Activated CD4-positive, CD25-positive, alpha-beta regulatory T cell (primary cell): ENCODE measurements around the gene TRIM10.

ENCODE experiments used
- DNase-seq, 4 experiments: peaks; one replicate each; lab custom pipeline; 2025; lab: John Stamatoyannopoulos, UW

TRIM10 gene, protein sequence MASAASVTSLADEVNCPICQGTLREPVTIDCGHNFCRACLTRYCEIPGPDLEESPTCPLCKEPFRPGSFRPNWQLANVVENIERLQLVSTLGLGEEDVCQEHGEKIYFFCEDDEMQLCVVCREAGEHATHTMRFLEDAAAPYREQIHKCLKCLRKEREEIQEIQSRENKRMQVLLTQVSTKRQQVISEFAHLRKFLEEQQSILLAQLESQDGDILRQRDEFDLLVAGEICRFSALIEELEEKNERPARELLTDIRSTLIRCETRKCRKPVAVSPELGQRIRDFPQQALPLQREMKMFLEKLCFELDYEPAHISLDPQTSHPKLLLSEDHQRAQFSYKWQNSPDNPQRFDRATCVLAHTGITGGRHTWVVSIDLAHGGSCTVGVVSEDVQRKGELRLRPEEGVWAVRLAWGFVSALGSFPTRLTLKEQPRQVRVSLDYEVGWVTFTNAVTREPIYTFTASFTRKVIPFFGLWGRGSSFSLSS

DNA sequence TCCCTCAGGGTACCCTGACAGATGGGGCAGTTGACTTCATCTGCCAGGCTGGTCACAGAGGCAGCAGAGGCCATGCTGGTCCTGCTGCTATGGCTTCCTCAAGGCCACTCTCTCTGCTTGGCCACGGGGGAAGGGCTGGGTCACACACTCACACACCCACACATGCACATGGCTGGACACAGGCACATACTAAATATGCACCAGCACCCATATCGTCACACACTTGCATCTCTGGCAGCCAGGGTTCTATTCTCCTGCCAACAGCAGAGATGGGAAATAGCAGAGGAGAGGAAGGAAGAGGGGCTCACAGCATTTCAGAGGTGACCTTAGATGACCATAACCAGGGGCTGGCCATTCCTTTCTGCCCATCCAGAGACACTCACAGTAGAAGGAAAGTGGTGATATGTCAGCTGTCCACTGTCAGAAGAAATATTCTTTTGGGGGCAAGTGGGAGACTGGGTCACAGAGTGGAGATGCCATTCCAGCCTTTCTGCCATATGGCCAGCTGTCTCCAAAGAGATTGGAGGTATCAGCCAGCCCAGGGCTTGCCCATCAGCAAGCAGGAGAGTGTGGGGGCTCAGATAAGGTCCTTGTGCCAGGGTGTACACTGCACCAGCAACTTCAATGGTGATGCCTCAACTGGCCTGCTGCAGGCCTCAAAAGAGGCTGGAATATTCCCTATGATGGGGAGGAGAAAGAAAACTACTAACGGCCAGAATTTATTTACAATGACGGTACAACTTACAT lies at the start of gene TRIM10:
TRIM10 (minus strand) TSS at position 427 of the 747 bp plus-strand sequence; CDS start at position 74, 353 bp downstream.
- no peak for DNase-seq

DNA sequence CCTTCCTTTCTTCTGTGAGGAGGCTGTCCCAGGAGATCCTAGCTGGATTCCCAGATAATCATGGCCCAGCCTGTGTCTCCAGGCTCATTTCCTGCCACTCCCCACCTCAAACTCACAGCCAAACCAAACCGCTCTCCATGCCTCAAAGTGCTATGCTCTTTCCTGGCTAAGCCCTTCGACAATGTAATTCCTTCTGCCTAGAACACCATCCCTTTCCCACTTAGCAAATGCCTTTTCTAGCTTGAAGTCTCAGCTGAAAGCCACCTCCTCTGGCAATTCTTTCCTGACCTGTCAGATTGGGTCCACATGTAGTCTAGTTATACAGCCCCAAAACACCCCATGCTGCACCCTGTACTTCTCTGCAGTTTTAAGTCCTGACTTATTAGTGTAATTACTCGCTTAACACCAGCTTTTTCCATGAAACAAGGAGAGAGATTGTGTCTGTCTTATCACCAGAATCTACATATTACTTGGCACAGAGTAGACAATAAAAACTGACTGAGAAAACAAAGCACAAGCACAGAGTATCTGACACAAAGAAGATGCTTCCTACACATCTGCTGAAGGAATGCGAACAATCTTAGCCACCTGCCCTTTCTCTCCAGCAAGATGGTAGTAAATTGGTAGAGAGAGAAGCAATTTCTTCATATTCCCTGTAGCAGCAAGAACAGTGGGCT lies 46.7 kb upstream of the TRIM10 start:
- no peak for DNase-seq

DNA sequence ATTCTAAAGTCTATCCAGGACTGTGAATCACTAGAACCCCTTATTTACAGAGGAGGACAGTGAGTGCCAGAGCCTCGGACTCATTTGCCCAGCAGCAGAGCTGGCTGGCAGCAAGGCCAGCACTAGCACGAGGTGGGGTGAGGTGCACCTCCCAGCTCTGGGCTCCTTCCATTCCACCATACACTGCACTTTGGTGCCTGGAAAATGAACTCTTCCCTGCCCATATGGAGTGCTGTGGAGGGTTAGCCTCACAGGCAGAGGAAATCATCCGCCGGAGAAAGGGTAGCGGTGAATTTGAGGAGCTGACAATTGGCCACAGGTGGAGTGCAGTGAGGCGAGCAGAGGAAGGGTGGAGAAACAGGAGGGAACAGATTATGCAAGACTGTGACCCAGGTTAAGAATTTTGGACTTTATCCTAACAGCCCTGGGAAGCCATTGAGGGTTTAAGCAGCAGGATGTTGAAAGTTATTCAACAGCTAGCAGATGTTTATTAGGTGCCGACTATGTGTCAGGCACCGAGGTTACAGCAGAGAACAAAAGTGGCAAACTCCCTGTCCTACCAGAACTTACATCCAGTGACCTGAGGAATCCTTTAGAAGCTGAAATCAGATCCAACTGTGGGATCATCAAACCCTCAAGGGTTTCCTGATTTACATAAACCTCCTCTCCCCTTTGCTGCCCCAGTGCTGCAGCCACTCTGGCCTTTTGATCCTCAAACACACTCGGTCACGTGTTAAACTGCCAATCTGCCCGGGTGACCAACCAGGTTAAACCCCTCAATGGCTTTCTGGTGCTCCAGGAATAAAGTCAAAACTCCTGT lies 46.0 kb upstream of the TRIM10 start:
- no peak for DNase-seq

DNA sequence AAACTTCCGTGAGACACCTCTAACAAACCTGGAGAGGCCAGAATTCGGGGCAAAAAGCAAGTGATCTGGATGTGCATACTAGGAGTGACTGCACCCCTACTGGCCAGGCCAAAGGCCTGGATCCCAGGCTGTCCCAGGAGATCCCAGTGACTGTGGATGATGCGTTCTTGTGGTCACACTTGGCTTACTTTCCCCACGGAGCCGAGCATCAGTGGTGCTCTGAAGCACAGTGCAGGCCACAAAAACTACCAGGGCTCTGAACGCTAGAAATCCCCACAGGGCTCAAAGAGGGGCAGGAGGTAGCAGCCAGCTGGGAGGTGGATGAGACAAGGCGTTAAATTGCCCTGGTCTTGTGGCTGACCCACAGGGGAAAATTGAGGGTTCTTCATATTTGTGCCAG lies 45.1 kb upstream of the TRIM10 start:
- no peak for DNase-seq

DNA sequence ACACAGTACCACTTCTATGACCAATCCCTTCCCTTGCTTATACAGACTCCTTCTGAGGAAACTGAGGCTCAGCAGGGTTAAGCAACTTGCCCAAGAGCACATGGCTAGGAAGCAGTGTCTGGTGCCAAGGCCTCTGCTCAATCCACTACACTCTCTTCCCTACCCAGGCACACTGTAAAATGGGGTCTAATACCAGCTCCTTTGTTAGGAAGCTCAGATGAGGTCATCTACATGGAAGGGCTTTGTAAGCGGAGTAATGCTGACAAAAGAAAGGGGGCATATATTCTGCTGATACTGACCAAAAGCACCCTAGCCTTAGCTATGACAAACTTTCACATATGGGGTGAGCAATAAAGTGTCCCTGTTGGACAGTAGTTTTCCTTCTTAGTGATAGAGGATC lies 43.1 kb upstream of the TRIM10 start:
- no peak for DNase-seq

DNA sequence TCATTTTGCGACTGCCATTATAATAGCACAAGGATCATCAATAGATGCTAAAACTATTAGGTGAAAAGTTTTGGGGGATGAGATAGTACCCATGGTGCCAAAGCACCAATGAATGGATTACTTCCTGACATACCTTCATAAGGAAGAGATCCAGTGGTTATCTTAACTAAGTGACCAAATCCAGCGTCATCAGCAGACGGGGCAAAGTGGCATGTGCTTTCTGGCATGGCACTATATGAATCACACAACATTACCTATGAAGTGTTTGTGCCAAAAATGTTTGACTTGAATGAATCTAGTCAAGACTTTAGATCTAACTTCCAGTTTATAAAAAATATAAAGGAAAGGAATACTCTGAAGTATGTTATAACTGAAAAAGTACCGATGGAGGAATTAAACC lies 41.4 kb upstream of the TRIM10 start:
- DNase-seq = no peak

DNA sequence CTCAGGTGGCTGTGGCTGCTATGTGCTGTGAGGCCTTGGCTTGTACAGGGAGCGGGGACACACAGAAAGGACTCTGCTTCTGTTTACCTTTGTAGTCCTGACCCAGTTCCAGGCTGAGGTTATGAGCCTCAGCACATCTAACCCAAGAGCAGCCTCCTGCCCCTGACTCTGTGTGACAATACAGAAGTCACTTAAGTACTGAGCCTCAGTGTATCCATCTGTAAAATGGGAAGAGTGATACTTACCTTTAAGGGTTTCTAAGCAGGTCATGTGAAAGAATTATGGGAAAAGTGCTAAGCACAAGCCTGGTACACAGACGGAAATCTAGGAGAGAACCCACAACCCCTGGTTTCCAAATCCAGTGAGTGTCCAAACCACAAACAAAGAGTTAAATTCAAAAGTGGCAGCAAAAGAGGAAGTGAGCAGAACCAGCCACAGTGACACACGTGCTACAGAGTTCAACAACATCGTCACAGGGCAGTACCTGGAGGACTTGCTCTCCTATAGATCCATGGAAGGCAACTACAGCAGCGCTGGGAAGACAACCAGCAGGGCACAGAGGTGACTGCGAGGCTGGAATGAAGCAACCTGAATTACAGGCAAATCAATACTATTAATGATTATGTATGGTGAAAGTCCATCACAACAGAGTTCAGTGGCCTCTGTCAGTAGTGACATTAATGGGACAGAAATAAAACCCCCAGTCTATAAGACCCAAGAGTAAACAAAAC lies 39.7 kb upstream of the TRIM10 start:
- no peak for DNase-seq

DNA sequence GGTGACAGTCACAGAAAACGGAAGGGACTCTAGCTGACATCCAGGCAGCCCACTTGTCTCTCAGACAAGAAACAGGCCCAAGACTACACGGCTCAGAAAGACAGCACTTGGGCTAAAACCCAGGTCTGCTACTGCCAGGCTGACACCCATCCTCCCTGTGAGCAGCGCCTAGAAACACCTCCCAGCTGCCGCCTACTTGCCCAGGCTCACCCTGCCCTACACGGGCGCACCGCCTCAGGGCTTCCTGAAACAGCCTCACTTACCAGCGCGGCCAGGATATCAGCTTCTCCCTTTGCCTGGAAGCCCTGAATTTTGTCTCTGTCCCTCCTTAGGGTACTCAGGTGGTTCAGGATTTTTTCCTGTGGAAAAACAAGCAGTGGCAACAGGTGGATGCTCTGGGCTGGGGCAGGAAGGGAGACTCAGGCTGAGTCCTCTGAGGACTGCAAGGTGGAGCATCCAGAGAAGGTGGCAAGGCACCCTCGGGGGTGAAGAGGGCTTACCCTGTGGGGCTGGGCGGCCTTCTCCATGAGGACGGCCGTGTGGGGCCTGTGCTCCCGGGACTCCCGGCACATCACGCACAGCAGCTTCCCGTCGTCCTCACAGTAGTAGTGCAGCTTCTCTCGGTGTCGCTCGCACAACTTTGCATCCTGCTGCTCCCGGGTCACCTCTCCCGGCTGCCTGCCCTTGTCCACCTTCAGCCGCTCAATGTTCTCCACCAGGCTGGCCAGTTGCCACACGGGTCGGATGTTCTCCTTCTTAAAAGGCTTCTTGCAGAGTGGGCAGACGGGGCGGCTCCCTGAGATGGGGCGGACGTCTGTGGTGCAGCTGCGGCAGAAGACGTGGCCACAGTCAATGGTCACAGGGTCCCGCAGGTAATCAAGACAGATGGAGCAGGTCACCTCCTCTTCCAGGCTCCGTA lies 37.4 kb upstream of the TRIM10 start:
- DNase-seq = no peak

DNA sequence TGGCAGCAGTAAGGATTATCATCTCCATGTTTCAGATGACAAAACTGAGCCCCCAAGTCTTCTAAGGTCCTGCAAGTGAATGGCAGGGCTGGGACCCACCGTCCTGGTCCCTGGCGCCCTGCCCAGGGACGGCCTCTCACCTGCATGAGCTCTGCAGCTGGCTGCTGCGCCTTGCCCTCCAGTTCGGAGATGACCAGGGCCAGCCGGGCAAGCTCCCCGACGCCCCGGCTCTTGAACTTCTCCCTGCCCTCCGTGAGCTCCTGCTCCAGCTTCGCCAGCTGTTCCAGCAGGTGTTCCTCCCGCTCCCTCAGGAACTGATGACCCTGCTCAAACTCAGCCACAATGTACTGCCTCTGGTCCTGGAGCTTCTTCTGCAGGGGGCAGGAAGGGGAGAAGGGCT lies 35.4 kb upstream of the TRIM10 start:
- no peak for DNase-seq

DNA sequence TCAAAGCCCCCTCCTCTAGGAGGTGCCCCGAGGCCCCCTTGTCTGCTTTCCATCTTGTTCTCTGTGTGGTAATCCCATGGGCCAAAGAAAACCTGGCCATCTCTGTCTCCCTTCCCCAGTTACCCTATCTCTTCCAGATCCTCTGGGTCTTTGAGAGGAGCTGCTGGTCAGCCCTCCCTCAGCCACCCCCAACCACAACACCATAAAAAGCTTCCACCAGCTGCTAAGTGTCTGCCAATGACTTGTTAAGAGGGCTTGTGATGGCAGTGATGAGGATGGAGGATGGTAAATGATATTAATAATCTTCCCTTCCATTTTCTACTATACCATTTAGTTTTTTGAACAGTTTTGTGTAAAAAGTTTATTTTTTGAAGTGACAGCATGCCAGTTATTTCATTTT lies 34.9 kb upstream of the TRIM10 start:
- no peak for DNase-seq

DNA sequence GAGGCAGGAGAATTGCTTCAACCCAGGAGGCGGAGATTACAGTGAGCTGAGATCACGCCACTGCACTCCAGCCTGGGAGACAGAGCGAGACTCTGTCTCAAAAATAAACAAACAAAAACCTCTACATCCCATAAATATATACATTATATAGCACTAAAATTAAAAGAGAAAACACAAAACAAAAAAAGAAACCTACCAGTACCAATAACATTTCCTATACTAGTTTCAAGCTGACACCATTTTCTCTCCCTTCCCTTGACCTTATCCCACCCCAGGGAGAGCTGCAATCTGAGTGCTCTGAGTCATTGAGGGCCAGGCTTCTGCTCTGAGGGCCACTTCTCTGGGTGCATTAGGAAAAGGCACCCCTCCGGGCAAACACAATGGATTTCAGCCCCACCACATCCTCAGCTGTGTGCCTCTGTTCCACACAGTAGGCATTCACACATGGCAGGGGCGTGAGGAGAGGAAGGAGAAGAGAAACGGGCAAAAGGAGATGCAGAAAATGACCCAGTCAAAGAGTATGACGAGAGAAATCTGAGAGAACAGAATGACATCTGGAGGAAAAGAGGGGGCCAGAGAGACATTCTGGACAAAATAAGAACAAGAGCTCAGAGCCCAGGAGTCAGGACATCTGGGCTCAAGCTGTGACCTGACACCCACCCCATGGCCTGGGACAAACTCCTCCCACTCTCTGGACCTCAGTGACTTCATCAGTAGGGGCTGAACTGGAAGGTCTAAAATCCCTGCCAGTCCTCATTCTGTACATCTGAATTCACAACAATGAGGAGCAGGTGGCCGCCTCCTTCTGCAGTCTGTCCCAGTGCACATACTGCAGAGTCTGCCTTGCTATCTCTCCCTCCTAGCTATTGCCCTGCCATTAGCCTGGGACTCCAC lies 34.0 kb upstream of the TRIM10 start:
- no peak for DNase-seq

DNA sequence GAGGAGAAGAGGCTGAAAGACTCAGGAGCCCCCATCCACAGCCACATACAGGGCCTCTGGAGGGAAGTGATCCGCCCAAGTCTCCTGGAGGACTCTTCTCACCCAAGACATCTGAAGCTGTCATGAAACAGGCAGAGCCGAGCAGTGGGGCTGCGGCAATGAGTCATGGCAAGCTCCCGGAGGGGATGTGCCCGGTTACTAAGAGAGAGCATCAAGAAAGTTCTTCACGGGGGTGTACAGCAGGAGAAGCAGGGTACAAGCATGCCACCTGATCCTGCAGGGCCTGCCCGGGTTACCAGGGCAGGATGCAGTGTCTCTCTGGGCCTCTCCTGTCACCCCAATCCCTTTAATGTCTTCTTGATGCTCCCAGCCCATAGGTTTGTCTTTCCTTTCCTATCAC lies 31.1 kb upstream of the TRIM10 start:
- DNase-seq = no peak

DNA sequence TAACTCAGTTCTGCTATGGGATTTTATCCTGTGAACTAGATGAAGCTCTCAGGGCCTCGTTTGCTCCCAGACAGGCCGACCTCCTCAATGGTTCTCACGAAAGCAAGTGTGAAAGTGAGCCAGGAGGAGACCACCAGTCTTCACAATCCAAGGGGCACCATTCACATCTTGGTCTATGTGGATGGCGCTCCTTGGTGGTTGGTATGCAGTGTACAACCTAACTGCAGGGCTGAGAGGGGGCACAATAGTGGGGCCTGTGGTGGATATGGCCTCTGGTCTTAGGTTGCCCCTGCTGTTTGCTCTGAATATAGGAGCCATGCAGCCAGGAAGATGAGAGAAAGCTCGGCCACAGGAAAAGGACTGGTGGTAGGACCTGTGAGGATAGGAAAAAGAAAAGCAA lies 27.5 kb upstream of the TRIM10 start:
- DNase-seq = no peak

DNA sequence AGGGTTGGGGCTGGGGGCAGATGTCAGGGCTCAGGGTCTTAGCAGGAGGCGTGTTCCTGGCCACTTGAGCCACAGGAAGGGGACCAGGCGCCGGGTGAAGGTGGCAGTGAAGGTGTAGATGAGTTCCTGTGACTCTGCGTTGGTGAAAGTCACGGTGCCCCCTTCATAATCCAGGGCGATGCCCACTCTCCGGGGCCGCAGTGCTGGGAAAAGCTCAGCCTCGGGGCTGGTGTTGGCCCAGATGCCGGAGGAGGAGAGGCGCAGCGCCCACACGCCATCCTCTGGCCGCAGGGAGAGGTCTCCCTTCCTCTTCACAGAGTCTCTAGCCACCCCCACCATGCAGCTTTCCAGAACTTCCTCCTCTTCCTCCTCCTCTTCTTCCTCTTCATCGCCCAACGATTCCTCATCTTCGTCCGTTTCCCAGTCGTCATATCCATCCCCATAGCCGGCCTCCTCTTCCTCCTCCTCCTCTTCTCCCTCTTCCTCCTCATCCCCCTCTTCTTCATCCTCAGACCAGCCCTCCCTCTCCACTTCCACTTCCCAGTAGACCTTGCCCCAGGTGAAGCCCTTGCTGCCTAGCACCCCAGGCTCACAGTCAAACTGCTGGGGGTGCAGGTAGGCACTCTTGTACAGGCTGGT lies 25.0 kb upstream of the TRIM10 start:
- no peak for DNase-seq

DNA sequence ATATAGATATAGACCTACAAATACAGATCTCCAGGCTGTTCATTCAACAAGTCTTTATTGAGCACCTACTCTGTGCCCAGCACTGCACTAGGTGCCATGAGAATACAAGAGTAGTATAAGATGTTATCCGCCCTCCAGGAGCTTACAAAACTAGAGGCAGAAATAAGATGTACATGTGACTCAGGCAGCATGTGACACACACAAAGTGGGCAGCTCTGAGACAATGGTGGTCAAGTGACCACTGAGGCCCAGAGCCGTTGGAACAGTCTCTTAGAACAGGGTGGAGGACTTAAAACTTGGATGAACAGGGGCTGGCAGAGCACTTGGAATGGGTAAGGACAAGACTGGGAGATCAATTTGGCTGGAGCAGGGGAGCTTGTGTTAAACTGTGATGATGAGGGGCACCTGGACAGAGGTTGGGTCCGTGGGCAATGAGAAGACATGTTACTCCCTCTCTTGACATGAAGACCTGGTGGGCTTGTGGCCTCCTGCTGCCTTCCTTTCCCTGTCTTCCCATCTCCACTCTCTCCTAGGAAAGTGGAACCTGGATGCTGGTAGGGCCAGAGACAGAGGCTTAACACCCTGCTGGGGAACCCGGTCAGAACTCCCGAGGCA lies 23.5 kb upstream of the TRIM10 start:
- no peak for DNase-seq

DNA sequence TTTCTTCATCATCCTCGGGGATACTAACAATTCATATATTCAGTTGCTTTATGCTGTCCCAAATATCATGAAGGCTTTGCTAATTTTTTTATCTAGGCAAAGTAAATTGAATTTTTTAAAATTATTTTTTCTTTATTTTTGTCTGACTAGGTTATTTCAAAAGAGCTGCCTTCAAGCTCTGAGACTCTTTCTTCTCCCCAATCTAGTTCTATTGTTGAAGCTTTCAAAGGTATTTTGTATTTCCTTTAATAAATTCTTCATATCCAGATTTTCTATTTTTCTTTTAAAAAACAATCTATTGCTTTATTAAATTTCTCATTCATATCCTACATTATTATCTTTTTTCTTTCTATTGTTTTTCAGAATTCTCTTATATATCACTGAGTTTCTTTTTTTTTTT lies 19.1 kb upstream of the TRIM10 start:
- no peak for DNase-seq

DNA sequence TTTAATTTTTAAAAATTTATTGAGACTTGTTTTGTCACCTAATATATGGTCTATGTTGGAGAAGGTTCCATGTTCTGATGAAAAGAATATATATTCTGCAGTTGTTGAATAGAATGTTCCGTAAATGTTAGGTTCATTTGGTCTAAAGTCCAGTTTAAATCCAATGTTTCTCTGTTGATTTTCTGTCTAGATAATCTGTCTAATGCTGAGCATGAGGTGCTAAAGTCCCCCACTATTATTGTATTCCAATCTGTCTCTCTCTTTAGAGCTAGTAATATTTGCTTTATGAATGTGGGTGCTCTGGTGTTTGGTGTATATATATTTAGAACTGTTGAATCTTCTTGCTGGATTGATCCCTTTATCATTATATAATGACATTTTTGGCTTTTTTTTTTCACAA lies 17.8 kb upstream of the TRIM10 start:
- DNase-seq = no peak

DNA sequence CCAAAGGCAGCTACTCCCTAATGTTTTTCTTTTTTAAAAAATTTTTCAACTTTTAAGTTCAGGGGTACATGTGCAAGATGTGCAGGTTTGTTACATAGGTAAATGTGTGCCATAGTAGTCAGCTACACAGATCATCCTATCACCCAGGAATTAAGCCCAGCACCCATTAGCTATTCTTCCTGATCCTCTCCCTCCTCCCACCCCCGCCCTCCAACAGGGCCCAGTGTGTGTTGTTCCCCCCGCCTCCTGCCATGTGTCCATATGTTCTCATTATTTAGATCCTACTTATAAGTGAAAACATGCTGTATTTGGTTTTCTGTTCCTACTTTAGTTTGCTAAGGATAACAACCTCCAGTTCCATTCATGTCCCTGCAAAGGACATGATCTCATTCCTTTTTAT lies 14.8 kb upstream of the TRIM10 start:
- DNase-seq = no peak
